IMR-90 (cell line): Measurements from ENCODE around the gene RC3H1. TPM values are rescaled to one million over a fixed set of nuclear protein-coding genes. Genes with fewer than 3 reads are reported as not detected.

Source experiments
- ATAC-seq: fragments of 200-7000 bp; cut with Tn5 transposase; 2 replicates; pipeline ENCODE4 v1.9.1; 2020; ENCODE audit warnings: low read depth, mild to moderate bottlenecking, moderate library complexity
- BruUV-seq: library from RNA; stranded (reverse); fragments of 400-500 nt; replicated peaks from 2 replicates; lab custom pipeline; 2021; lab: Mats Ljungman, UMichigan
- CTCF ChIA-PET: fragments of 300-600 bp; formaldehyde crosslinking; extraction: SDS; loops from one replicate; lab custom pipeline; 2021; ENCODE audit warnings: antibody characterized with exemption; lab: Yijun Ruan, JAX
- POLR2A ChIA-PET: fragments of 300-600 bp; sonication (Branson Sonifier 250); formaldehyde crosslinking; loops from one replicate; lab custom pipeline; 2022; ENCODE audit warnings: antibody characterized with exemption; ENCODE audit not compliant: unreplicated experiment; lab: Charles Lee
- DNase-seq: peaks from one replicate; pipeline ENCODE4 v3.0.0; 2013
- H2AFZ ChIP-seq: replicated peaks from 2 replicates; pipeline ENCODE3; 2013; ENCODE audit warnings: low read length, mild to moderate bottlenecking; ENCODE audit not compliant: poor library complexity
- H2AK5ac ChIP-seq: 2 replicates; pipeline ENCODE4 v1.6.1; 2013; ENCODE audit warnings: low read depth, low read length, inconsistent platforms
- H2AK9ac ChIP-seq: replicated peaks from 2 replicates; pipeline ENCODE3; 2013; ENCODE audit warnings: mild to moderate bottlenecking, low read depth, low read length, moderate library complexity; ENCODE audit not compliant: poor library complexity
- H2BK120ac ChIP-seq: 2 replicates; pipeline ENCODE4 v1.6.1; 2013; ENCODE audit warnings: low read depth, low read length, inconsistent platforms
- H2BK15ac ChIP-seq: 3 replicates; pipeline ENCODE4 v1.6.1; 2013; ENCODE audit warnings: low read depth, low read length, inconsistent platforms
- H2BK20ac ChIP-seq: 2 replicates; pipeline ENCODE4 v1.6.1; 2013; ENCODE audit warnings: low read depth, mild to moderate bottlenecking, inconsistent platforms, low read length, moderate library complexity
- H2BK5ac ChIP-seq: 2 replicates; pipeline ENCODE4 v1.6.1; 2013; ENCODE audit warnings: mild to moderate bottlenecking, low read depth, low read length, inconsistent platforms; ENCODE audit not compliant: poor library complexity, severe bottlenecking
- H3K14ac ChIP-seq: replicated peaks from 2 replicates; pipeline ENCODE4 v1.6.1; 2013; ENCODE audit warnings: low read depth, low read length, inconsistent platforms
- H3K18ac ChIP-seq: 2 replicates; pipeline ENCODE4 v1.6.1; 2013; ENCODE audit warnings: low read depth, low read length, control low read depth
- H3K23ac ChIP-seq: 2 replicates; pipeline ENCODE4 v1.6.1; 2013; ENCODE audit warnings: low read depth, low read length, inconsistent platforms
- H3K27ac ChIP-seq: 2 replicates; pipeline ENCODE4 v1.5.1; 2013; ENCODE audit warnings: mild to moderate bottlenecking, control low read depth, low read length; ENCODE audit not compliant: insufficient read depth
- H3K27me3 ChIP-seq: 2 replicates; pipeline ENCODE4 v1.6.1; 2013; ENCODE audit warnings: low read length; ENCODE audit not compliant: control insufficient read depth, insufficient read depth
- H3K36me3 ChIP-seq: 2 replicates; pipeline ENCODE4 v1.6.1; 2013; ENCODE audit warnings: low read length, mixed read lengths; ENCODE audit not compliant: control insufficient read depth, insufficient read depth
- H3K4ac ChIP-seq: 2 replicates; pipeline ENCODE4 v1.6.1; 2013; ENCODE audit warnings: low read depth, low read length, inconsistent platforms
- H3K4me1 ChIP-seq: 2 replicates; pipeline ENCODE4 v1.6.1; 2013; ENCODE audit warnings: low read length, mixed read lengths; ENCODE audit not compliant: control insufficient read depth, insufficient read depth
- H3K4me2 ChIP-seq: 2 replicates; pipeline ENCODE4 v1.6.1; 2013; ENCODE audit warnings: low read depth, mild to moderate bottlenecking, control low read depth, low read length, moderate library complexity
- H3K4me3 ChIP-seq: 2 replicates; pipeline ENCODE4 v1.5.1; 2013; ENCODE audit warnings: low read depth, mild to moderate bottlenecking, control low read depth, low read length, moderate library complexity; ENCODE audit not compliant: insufficient read depth
- H3K56ac ChIP-seq: 2 replicates; pipeline ENCODE4 v1.6.1; 2013; ENCODE audit warnings: low read length, inconsistent platforms; ENCODE audit not compliant: insufficient read depth; ENCODE audit errors: extremely low read depth
- H3K79me1 ChIP-seq, 2 experiments: 2 replicates each; pipeline ENCODE4 v1.6.1; 2013; ENCODE audit warnings: low read length in 2 of 2, inconsistent platforms in 1 of 2, low read depth in 1 of 2
- H3K9ac ChIP-seq: 2 replicates; pipeline ENCODE4 v1.6.1; 2013; ENCODE audit warnings: low read depth, low read length, control low read depth
- H3K9me1 ChIP-seq: 2 replicates; pipeline ENCODE4 v1.6.1; 2013; ENCODE audit warnings: low read length, inconsistent platforms; ENCODE audit not compliant: insufficient read depth
- H3K9me3 ChIP-seq: 2 replicates; pipeline ENCODE4 v1.6.1; 2013; ENCODE audit warnings: low read length; ENCODE audit not compliant: control insufficient read depth, insufficient read depth
- H4K20me1 ChIP-seq: 2 replicates; pipeline ENCODE4 v1.6.1; 2013; ENCODE audit warnings: low read length, inconsistent platforms; ENCODE audit not compliant: insufficient read depth
- H4K5ac ChIP-seq: 2 replicates; pipeline ENCODE4 v1.6.1; 2013; ENCODE audit warnings: mild to moderate bottlenecking, low read depth, low read length, control low read depth
- H4K8ac ChIP-seq, 2 experiments: 2 replicates each; pipeline ENCODE4 v1.6.1; 2013; ENCODE audit warnings: low read depth in 2 of 2, low read length in 2 of 2, control low read depth in 1 of 2, inconsistent platforms in 1 of 2
- H4K91ac ChIP-seq: 2 replicates; pipeline ENCODE4 v1.6.1; 2013; ENCODE audit warnings: low read depth, low read length, inconsistent platforms; ENCODE audit not compliant: insufficient read depth
- BHLHE40 ChIP-seq: fragments of 150-350 bp; IDR thresholded peaks from 2 replicates; pipeline ENCODE4 v1.6.1; 2016; ENCODE audit warnings: mild to moderate bottlenecking, low read depth, low read length
- CEBPB ChIP-seq: IDR thresholded peaks from 2 replicates; pipeline ENCODE4 v1.6.1; 2012; ENCODE audit warnings: low read depth, low read length, improper control_type of control experiment
- FOS ChIP-seq: fragments of 150-350 bp; IDR thresholded peaks from 2 replicates; pipeline ENCODE4 v1.6.1; 2016; ENCODE audit warnings: low read depth, low read length
- MAFK ChIP-seq: IDR thresholded peaks from 2 replicates; pipeline ENCODE4 v1.6.1; 2012; ENCODE audit warnings: low read depth, low read length, improper control_type of control experiment
- MAZ ChIP-seq: IDR thresholded peaks from 2 replicates; pipeline ENCODE4 v1.6.1; 2012; ENCODE audit warnings: low read depth, mild to moderate bottlenecking, low read length, improper control_type of control experiment, moderate library complexity, borderline replicate concordance
- MXI1 ChIP-seq: IDR thresholded peaks from 2 replicates; pipeline ENCODE4 v1.6.1; 2012; ENCODE audit warnings: low read depth, mild to moderate bottlenecking, low read length, moderate library complexity, borderline replicate concordance
- NFE2L2 ChIP-seq: fragments of 150-350 bp; IDR thresholded peaks from 2 replicates; pipeline ENCODE4 v1.6.1; 2016; ENCODE audit warnings: low read depth, mild to moderate bottlenecking, low read length
- POLR2A ChIP-seq: IDR thresholded peaks from 2 replicates; pipeline ENCODE4 v1.6.1; 2012; ENCODE audit warnings: mild to moderate bottlenecking, low read depth, low read length
- RCOR1 ChIP-seq: IDR thresholded peaks from 2 replicates; pipeline ENCODE4 v1.6.1; 2012; ENCODE audit warnings: mild to moderate bottlenecking, low read length, improper control_type of control experiment; ENCODE audit not compliant: insufficient replicate concordance
- RFX5 ChIP-seq: IDR thresholded peaks from 2 replicates; pipeline ENCODE4 v1.8.0; 2012; ENCODE audit warnings: low read depth, mild to moderate bottlenecking, low read length, moderate library complexity
- SMC3 ChIP-seq: fragments of 150-350 bp; IDR thresholded peaks from 2 replicates; pipeline ENCODE4 v1.6.1; 2016; ENCODE audit warnings: low read depth, mild to moderate bottlenecking, antibody characterized with exemption, low read length, moderate library complexity
- WGBS, 2 experiments: methylation state at CpG; one replicate each; pipeline versions ENCODE4 v1.1.5 to v1.1.7; 2013; ENCODE audit warnings: missing lambda C conversion rate in 2 of 2; ENCODE audit not compliant: insufficient read length in 1 of 2; ENCODE audit errors: extremely low coverage in 2 of 2; 5-methylcytosine and 5-hydroxymethylcytosine counted together
- dilution Hi-C: fragments of 300-500 bp; cut with HindIII; formaldehyde crosslinking; loops from one replicate; pipeline ENCODE4 v1.14.3; 2018; ENCODE audit warnings: low sequenced_read_pairs; ENCODE audit not compliant: unreplicated experiment
- in situ Hi-C: fragments of 300-500 bp; cut with MboI; formaldehyde crosslinking; loops from 3 replicates; pipeline ENCODE4 v1.14.3; 2019; ENCODE audit warnings: low sequenced_read_pairs, inconsistent platforms, mixed read lengths
- intact Hi-C: fragments of 100-400 bp; cut with micrococcal nuclease; formaldehyde crosslinking; loops from 2 replicates; pipeline ENCODE4 v1.10.0; 2022
- polyA plus RNA-seq, 3 experiments: library from polyadenylated mRNA; depleted of rRNA; stranded (reverse); fragments of >200 nt; gene quantifications; 2 replicates each; pipeline ENCODE4 v1.2.3, GENCODE V29; 2012; ENCODE audit warnings: low replicate concordance in 1 of 3
- total RNA-seq: library from RNA; depleted of rRNA; stranded (reverse); fragments of >200 nt; gene quantifications from 2 replicates; pipeline ENCODE4 v1.2.3, GENCODE V29; 2012
- TF ChIP-seq, protein P1 (sequence below): fragments of 150-350 bp; IDR thresholded peaks from 2 replicates; pipeline ENCODE4 v1.6.1; 2017; ENCODE audit warnings: mild to moderate bottlenecking, antibody characterized with exemption, low read length, low read depth
- TF ChIP-seq, protein P2 (sequence below): conservative IDR thresholded peaks from 2 replicates; pipeline ENCODE4 v1.5.1; 2012; ENCODE audit warnings: mild to moderate bottlenecking, low read depth, low read length, improper control_type of control experiment
- TF ChIP-seq, protein P3 (sequence below): fragments of 150-350 bp; IDR thresholded peaks from 2 replicates; pipeline ENCODE4 v1.6.1; 2016; ENCODE audit warnings: low read depth, mild to moderate bottlenecking, low read length, moderate library complexity, borderline replicate concordance

Gene RC3H1
- total and polyA plus RNA-seq, 2 of the 4 experiments (the other 2 are of a cell fraction): 5.1 to 39.3 TPM

DNA sequence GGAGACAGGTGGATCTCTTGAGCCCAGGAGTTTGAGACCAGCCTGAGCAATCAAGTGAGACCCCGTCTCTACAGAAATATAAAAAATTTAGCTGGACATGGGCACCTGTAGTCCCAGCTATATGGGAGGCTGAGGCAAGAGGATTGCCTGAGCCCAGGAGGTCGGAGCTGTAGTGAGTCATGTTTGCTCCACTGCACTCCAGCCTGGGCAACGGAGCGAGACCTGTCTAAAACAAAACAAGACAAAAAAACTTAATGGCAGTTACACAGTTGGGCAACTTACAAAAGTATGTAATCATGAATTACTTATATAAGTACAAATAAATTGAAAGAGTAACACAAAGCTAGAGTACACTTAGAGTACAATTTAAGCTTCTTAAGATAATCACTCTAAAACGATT, 25.2 kb downstream of the RC3H1 start:
- Histone ChIP-seq H2BK15ac (peak overlapping the region; percentile 23; the same call in 1 of the 3 replicates), H4K20me1 (peaks cover 47% of the 10 kb centered on the region), H2AFZ (no peak overlapping the region), H3K4ac (peak overlapping the region; percentile 78), H4K5ac (no peak overlapping the region), H3K9me3 (no peaks in the 10 kb centered on the region), H3K27me3 (no peaks in the 10 kb centered on the region), H4K91ac (no peak overlapping the region; the same call in 1 of the 2 replicates), H2AK5ac (no peak overlapping the region), H2BK120ac (peak overlapping the region; percentile 85), H3K9me1 (peaks cover 14% of the 10 kb centered on the region), H3K14ac (no peak overlapping the region), H2BK20ac (peak overlapping the region; percentile 72), H3K56ac (no peak overlapping the region), H3K23ac (no peak overlapping the region), H3K4me2 (no peak overlapping the region), H3K27ac (no peak overlapping the region), H3K18ac (no peak overlapping the region), H2AK9ac (no peak overlapping the region), H3K36me3 (peaks cover 13% of the 10 kb centered on the region), H3K9ac (no peak overlapping the region), H3K4me1 (peaks cover 17% of the 10 kb centered on the region), H3K4me3 (no peak overlapping the region), H2BK5ac (peak overlapping the region; percentile 59), H3K79me1 (peaks cover 21 to 76% of the 10 kb centered on the region in 2 experiments), H4K8ac (0 out of 4 replicates have a peak overlapping the region, but pooled peaks of 1 of the 2 experiments have one; percentile 2)
- BruUV-seq: no TSS peak
- peak; percentile 6 for DNase-seq
- dilution Hi-C loops (no loop called here), intact Hi-C loops (no loop called here), in situ Hi-C loops (loop anchor here (10.0 kb wide), 1 partner anchor 78 kb away; no protein-coding TSS in a partner anchor)
- ChIA-PET CTCF (no interaction called here), POLR2A (no interaction called here)
- no CpG with 5 or more reads among the region's 5 CpGs for WGBS, 2 experiments
- peak; percentile 40; the same call in 1 of the 2 replicates for ATAC-seq
- TF ChIP-seq RCOR1: no peak
- no peak for TF ChIP-seq MXI1
- TF ChIP-seq, protein P1, sequence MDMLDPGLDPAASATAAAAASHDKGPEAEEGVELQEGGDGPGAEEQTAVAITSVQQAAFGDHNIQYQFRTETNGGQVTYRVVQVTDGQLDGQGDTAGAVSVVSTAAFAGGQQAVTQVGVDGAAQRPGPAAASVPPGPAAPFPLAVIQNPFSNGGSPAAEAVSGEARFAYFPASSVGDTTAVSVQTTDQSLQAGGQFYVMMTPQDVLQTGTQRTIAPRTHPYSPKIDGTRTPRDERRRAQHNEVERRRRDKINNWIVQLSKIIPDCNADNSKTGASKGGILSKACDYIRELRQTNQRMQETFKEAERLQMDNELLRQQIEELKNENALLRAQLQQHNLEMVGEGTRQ: no peak
- no peak for TF ChIP-seq FOS
- TF ChIP-seq SMC3: no peak
- TF ChIP-seq, protein P2, sequence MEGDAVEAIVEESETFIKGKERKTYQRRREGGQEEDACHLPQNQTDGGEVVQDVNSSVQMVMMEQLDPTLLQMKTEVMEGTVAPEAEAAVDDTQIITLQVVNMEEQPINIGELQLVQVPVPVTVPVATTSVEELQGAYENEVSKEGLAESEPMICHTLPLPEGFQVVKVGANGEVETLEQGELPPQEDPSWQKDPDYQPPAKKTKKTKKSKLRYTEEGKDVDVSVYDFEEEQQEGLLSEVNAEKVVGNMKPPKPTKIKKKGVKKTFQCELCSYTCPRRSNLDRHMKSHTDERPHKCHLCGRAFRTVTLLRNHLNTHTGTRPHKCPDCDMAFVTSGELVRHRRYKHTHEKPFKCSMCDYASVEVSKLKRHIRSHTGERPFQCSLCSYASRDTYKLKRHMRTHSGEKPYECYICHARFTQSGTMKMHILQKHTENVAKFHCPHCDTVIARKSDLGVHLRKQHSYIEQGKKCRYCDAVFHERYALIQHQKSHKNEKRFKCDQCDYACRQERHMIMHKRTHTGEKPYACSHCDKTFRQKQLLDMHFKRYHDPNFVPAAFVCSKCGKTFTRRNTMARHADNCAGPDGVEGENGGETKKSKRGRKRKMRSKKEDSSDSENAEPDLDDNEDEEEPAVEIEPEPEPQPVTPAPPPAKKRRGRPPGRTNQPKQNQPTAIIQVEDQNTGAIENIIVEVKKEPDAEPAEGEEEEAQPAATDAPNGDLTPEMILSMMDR: no peak
- TF ChIP-seq, protein P3, sequence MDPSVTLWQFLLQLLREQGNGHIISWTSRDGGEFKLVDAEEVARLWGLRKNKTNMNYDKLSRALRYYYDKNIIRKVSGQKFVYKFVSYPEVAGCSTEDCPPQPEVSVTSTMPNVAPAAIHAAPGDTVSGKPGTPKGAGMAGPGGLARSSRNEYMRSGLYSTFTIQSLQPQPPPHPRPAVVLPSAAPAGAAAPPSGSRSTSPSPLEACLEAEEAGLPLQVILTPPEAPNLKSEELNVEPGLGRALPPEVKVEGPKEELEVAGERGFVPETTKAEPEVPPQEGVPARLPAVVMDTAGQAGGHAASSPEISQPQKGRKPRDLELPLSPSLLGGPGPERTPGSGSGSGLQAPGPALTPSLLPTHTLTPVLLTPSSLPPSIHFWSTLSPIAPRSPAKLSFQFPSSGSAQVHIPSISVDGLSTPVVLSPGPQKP: no peak
- no peak for TF ChIP-seq NFE2L2
- TF ChIP-seq POLR2A: no peak
- no peak for TF ChIP-seq MAZ
- no peak for TF ChIP-seq CEBPB
- TF ChIP-seq RFX5: no peak
- no peak for TF ChIP-seq MAFK
- TF ChIP-seq BHLHE40: no peak
